GM13976 (cell line): ENCODE results near the gene POLR2J3.
"Not testable (repeated sequence)": the region's sequence is repeated elsewhere in the genome, so short reads cannot be mapped to it uniquely, and the experiment has no call there.

Experiments used
- DNase-seq: peaks from one replicate; pipeline ENCODE4 v3.0.0; 2012; ENCODE audit warnings: low spot score
- in situ Hi-C: fragments of 300-500 bp; cut with MboI; formaldehyde crosslinking; loops from one replicate; pipeline ENCODE4 v1.12.0; 2022; ENCODE audit warnings: low sequenced_read_pairs, mixed read lengths, inconsistent platforms; ENCODE audit not compliant: unreplicated experiment

POLR2J3 gene

DNA sequence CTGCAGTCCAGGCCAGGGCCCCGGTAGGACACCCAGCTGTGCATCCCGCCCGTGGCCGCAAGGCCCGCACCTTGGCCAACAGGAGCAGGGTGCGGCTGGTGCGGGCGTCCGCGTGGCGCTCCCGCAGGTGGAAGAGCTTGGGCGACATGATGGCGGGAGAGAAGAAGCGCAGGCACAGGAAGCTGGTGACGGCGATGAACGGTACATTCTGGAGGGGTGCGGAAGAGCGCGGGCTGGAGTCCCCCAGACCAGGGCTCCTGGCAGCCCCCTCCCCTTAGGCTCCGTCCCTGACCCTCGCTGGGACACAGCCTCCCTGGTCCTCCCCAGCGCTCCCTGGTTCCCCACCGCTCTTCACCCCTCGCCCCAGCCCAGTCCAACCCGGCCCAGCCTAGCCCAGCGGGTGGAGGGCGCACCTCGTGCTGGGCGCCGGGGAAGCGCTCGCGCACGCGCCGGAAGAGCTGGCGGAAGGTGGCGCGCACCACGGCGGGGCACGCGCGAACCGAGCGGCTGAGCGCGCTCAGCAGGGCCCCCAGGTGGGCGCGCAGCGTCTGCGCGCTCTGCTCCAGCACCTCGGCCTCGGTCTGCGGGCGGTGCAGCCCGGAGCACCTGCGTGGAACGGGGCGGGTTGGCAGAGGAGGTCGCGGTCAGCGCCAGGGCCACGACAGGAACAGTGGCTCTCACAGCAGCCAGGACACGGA lies 21.4 kb upstream of the POLR2J3 start:
- in situ Hi-C loops, DNase-seq: not testable (repeated sequence)

DNA sequence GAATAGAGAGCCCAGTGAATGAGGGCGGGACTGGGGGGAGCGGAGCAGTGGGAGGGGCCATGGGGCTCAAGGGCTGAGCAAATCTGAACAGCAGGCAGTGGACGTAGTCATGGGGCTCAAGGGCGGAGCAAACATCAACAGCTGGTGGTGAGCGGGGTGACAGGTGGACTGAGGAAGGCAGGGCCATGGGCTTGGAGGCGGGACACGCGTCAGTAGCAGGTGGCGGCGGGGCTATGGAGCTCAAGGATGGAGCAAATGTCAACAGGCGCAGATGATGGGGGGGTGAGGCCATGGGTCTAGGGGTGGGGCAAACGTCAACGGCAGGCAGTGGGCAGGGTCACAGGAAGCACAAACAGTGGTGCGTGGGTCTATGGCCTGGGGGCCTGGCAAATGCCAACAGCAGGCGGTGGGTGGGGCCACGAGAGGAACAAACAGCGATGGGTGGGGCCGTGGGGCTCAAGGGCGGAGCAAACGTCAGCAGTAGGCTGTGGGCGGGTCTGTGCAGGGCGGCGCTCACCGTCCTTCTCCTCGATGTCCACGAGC lies 20.2 kb upstream of the POLR2J3 start:
- DNase-seq: not testable (repeated sequence)

DNA sequence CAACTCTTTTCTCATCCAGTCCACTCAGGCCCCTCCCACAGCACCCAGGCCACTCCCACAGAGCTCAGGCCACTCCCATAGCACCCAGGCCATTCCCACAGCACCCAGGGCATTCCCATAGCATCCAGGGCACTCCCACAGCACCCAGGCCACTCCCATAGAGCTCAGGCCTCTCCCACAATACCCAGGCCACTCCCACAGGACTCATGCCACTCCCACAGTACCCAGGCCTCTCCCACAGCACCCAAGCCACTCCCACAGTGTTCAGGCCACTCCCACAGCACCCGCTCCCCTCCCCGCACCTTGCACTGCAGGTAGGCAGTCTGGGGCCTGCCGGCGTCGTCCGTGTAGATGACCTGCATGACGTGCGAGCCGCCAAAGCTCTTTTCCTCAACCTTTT lies 17.5 kb upstream of the POLR2J3 start:
- DNase-seq, in situ Hi-C loops: not testable (repeated sequence)

More for the DNA sequence above, 20.2 kb upstream of the POLR2J3 start:
- in situ Hi-C loops: not testable (repeated sequence)

DNA sequence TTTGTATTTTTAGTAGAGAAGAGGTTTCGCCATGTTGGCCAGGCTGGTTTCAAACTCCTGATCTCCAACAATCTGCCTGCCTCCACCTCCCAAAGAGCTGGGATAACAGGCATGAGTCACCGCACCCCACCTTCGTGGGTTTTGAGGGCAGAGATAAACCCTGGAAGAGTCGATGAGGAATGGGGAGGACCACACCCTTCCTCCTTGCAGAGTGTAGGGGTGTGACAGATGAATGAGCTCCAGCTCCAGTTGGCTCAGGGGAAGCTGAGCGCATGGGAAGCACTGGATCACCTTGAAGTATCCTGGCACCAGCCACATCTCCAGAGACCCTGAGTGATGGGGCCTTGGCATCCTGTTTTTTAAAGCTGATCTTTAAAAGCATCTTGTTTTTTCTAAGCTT lies 11.1 kb upstream of the POLR2J3 start:
- in situ Hi-C loops, DNase-seq: not testable (repeated sequence)

DNA sequence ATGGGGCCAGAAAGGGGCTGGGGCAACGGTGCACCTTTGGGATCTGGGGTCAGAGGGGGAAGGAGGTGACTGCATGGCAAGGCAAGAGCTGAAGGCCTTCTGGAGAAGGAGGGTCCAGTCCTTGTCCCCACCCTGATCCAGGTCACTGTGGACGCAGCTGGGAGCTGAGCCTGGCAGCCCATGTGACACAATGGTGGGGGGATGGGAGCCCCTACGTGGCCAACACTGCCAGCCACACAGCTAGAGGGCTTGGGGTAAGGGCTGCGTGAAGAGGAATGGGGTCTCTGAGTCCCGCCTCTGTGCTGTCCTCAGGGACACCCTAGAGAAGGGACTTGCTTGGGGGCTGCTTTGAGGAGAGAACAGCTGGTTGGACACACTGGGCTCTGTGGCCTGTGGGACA lies 9.3 kb upstream of the POLR2J3 start:
- in situ Hi-C loops, DNase-seq: not testable (repeated sequence)

DNA sequence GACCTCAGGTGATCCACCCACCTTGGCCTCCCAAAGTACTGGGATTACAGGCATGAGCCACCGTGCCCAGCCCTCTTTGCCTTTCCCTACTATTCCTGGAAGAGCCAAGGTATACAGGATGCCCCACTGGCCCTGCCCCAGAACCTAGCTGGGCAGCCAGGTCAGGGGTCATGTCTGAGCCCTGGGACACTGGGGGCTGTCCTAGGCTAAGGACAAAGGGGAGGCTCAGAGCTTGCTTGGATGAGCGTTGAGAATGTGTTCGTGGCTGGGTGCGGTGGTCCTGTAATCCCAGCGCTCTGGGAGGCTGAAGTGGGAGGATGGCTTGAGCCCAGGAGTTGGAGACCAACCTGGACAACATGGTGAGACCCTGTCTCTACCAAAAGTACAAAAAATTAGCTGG lies 6.1 kb upstream of the POLR2J3 start:
- in situ Hi-C loops: not testable (repeated sequence)

DNA sequence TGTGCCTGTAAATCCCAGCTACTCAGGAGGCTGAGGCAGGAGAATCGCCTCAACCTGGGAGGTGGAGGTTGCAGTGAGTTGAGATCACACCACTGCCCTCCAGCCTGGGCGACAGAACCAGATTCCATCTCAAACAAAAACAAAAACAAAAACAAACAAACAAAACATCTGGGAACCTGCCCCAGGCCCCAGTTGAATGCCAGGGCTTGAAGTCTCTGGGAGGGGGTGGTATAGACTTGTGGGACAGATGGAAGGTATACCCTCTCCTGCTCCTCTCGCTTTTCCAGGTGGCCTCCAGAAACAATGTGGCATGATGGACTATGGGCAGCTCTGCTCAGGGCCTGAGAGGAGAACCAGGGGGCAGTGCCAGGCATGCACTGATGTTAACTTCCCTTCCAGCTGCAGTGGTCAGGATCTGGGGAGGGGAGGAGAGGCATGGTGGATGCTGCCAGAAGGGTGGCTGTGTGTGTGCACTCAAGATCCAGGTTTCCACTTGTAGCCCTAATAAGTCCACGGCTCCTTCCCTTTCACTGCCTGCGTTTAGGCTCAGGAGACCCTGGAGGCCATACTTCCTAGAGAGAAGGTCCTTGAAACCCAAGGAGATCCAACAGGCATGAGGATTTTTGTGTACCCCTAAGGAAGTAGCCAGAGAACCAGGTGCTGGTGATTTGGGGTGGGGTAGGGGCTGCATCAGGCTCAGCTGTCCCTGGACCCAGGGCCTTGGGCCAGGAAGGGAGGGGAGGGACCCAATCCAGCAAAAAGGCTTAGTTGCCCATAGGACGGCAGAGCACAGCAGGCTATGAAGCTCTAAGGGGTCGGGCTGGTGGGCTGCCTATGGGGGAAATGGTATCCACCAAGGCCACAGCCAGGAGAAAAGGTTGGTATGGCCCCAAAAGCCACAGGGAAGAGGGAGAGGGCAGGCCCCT lies 5.2 kb upstream of the POLR2J3 start:
- DNase-seq, in situ Hi-C loops: not testable (repeated sequence)

More for the DNA sequence above, 6.1 kb upstream of the POLR2J3 start:
- not testable (repeated sequence) for DNase-seq

DNA sequence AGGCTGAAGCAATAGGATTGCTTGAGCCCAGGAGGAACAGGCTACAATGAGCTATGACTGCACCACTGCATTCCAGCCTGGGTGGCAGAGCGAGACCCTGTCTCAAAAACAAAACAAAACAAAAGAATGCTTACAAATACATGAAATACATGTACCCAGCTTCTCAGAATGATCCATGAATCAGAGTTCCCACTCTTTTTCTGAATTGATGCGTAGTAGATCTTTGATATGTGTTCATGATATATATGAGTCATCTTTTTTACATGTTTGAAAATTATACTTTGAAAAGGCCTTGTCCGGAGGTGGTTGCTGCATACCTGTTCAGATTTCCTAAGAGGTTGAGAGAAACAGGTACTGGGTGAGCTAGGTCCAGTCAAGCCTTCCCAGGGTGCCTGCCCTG lies 4.0 kb upstream of the POLR2J3 start:
- DNase-seq, in situ Hi-C loops: not testable (repeated sequence)

DNA sequence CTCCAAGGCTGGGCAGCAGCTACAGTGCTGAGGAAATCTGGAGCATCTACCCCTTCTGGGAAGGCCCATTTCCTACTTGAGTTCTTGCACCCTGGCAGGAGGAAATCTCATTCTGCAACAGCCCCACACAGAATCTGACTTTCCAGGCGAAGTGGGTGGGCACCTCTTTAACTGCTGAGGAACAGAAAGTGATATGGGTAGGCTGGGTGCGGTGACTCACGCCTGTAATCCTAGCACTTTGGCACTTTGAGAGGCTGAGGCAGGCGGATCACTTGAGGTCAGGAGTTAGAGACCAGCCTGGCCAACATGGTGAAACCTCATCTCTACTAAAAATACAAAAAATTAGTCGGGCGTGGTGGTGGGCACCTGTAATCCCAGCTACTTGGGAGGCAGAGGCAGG lies 2.2 kb upstream of the POLR2J3 start:
- DNase-seq, in situ Hi-C loops: not testable (repeated sequence)

DNA sequence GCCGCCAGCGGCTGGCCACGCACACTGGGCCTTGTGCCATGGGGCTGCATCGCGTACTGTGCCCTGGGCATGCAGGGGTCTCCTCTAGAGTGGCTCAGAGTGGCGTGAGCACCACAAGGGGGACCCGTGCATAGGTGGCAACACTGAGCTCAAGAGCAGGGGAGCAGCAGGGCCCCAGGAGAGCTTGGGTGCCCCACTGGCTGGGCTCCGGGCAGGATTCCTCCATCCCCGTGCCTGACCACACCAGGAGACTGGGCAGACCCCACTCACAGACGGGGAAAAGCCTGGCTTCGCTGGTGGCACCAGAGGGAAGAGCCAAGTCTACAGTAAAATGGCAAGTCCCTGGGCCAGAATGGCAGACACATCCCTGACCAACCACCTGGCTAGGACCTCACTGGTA lies 3.8 kb downstream of the POLR2J3 start:
- in situ Hi-C loops, DNase-seq: not testable (repeated sequence)

DNA sequence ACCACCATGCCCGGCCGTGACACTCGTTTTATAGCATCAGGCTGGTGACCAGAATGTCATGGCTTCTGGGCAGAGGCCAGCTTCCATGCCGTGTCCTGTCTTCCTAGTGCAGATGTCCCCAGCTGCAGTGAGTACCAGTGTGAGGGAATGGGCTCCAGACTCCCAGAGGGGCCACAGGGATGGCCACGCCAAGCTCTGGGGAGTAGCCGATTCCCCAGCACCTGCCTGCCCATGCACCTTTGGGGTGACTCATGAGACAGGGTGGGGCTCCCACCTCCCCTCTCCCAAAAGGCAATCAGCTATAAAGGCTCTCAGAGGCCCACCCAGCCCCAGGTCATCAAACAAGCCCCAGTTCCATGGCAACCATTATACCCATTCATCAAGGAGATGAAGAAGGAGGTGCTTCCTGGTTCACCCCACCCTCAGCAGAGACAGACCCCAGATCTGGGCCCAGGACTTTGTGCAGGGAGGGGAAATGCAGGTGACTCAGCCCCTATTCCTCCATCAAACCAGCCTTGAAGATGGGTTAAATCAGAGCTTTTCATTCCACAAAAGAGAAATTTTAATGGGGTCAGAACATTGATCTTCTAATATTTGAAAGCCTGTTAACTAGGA lies 21.5 kb downstream of the POLR2J3 start, which contains the start of gene SPDYE2:
TSS of gene SPDYE2 (plus strand) at position 419 of the 615 bp plus-strand sequence. CDS start 2,030 bp downstream, outside the sequence.
- DNase-seq, in situ Hi-C loops: not testable (repeated sequence)

DNA sequence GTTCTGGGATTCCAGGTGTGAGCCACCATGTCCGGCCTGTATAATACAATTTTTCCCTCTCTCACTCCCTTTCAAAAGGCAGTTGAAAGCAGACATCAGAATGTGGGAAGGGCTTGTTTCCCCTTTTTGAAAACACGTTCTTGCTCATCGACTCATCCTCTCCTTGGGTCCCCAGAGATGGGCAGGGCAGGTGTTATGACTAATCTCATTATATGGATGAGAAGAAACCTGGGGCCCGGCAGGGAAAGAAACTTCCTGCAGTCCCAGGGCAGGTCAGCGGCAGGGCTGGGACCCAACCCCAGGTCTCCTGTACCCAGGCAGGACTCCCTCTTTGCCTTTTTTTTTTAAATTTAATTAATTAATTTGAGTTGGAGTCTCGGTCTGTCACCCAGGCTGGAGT lies 26.0 kb downstream of the POLR2J3 start:
- in situ Hi-C loops: not testable (repeated sequence)

DNA sequence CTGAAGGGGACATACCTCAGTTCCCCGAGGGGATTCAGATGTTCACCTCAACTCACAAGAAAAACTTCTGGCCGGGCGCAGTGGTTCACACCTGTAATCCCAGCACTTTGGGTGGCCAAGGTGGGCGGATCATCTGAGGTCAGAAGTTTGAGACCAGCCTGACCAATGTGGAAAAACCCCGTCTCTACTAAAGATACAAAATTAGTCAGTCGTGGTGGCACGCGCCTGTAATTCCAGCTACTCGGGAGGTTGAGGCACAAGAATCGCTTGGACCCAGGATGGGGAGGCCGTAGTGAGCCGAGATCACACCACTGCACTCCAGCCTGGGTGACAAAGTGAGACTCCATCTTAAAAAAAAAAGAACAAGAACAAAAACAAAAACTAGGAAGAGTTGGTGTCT lies 27.1 kb downstream of the POLR2J3 start:
- in situ Hi-C loops: not testable (repeated sequence)

More for the DNA sequence above, 26.0 kb downstream of the POLR2J3 start:
- DNase-seq: not testable (repeated sequence)

DNA sequence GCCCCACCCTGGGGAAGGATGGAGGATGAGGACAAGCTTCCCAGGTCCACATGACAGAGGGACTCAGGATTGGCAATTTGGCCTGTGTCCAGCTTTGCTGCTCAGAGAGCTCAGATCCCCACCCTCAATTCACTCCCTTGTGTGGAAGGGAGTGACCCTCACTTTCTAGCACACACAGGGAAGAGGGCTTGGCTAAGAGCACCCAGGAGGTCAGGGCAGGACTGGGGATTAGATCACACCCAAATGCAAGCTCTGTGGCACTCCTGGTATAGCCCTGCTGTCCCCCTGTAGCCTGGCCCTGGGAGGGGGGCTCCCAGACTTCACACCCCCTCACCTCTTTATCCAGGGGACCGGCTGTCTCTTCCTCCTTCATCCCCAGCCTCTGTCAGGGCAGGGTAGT lies 28.0 kb downstream of the POLR2J3 start:
- DNase-seq, in situ Hi-C loops: not testable (repeated sequence)

More for the DNA sequence above, 27.1 kb downstream of the POLR2J3 start:
- not testable (repeated sequence) for DNase-seq

DNA sequence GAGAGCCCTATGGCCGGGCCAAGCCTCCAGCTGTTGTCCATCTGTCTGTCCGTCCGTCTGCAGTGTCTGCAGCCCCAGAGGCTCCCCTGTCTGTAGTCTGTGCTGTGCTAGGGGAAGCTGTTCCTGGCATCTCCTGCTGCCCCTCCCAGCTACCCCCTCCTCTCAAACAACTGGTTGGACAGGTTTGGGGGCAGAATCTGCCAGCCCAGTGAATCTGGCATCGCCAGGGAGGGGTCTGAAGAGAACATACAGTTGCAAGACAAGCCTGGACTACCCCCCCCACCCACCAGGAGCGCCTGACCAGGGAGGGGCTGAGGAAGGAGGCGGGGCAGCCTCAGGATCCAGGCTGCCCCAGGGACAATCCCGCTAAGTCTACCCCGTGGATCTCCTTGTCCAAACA lies 28.8 kb downstream of the POLR2J3 start, which contains the start of gene UPK3BL2:
TSS of gene UPK3BL2 (minus strand) at position 101 of the 400 bp plus-strand sequence. CDS start at position 41, 60 bp downstream.
- in situ Hi-C loops: not testable (repeated sequence)

DNA sequence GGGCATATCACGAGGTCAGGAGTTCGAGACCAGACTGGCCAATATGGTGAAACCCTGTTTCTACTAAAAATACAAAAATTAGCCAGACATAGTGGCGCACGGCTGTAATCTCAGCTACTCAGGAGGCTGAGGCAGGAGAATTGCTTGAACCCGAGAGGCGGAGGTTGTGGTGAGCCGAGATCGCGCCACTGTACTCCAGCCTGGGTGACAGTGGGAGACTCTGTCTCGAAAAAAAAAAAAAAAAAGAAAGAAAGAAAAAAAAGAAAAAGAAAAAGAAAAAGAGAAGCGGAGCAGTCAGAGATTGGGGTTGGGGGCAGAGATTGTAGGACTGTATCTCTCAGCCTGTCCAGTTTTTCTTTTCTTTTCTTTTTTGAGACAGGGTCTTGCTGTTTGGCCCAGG lies 29.6 kb downstream of the POLR2J3 start:
- DNase-seq, in situ Hi-C loops: not testable (repeated sequence)

More for the DNA sequence above, 28.8 kb downstream of the POLR2J3 start, which contains the start of gene UPK3BL2:
- DNase-seq: not testable (repeated sequence)

DNA sequence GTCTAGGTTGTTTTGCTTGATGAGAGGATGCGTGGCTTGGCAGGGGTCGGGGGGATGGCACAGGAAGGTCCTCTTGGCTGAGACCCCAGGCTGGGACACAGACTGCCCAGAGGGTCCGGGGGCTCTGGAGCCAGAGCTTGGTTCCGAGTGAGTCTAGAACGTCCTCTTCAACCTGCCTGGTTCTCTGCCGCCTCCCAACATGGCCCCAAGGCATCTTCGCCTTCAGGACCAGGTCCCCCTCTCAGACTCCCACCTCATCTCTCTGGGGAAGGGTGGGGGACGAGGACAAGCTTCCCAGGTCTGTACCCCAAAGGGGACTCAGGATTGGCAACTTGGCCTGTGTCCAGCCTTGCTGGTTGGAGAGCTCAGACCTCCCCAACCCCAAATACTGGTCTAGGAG lies 30.3 kb downstream of the POLR2J3 start:
- in situ Hi-C loops: not testable (repeated sequence)

DNA sequence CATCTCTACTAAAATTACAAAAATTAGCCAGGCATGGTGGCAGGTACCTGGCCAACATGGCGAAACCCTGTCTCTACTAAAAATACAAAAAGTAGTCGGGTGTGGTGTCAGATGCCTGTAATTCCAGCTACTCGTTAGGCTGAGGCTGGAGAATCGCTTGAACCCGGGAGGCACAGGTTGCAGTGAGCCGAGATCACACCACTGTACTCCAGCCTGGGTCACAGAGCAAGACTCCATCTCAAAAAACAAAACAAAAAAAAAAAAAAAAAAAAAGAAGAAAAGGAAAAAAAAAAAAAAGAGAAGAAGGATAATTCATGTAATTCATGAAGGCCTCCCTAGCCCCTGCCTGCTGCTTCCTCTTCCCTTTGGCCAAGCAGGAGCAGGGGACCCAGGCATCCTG lies 31.8 kb downstream of the POLR2J3 start:
- DNase-seq, in situ Hi-C loops: not testable (repeated sequence)

More for the DNA sequence above, 30.3 kb downstream of the POLR2J3 start:
- not testable (repeated sequence) for DNase-seq
